T-helper 2 cell treated with Interferon-gamma antibody and Interleukin-4, amounts not matched to agents 5 μg/mL and 100 μg/mL, for 36 hours (primary cell): ENCODE measurements around the gene SLC23A2.
"Not testable (repeated sequence)": the region's sequence is repeated elsewhere in the genome, so short reads cannot be mapped to it uniquely, and the experiment has no call there.

ENCODE experiments used
- DNase-seq: peaks from one replicate; pipeline ENCODE4 v3.0.0; 2021; ENCODE audit warnings: low spot score
- H3K27ac Mint-ChIP-seq: one replicate; pipeline ENCODE4 v1.8.0; 2021; ENCODE audit warnings: mild to moderate bottlenecking, mixed read lengths
- H3K27me3 Mint-ChIP-seq: one replicate; pipeline ENCODE4 v1.8.0; 2021; ENCODE audit warnings: low read depth, mixed read lengths
- H3K36me3 Mint-ChIP-seq: one replicate; pipeline ENCODE4 v1.8.0; 2021; ENCODE audit warnings: low read depth, mixed read lengths
- H3K4me1 Mint-ChIP-seq: one replicate; pipeline ENCODE4 v1.8.0; 2021; ENCODE audit warnings: low read depth, mixed read lengths
- H3K4me3 Mint-ChIP-seq: one replicate; pipeline ENCODE4 v1.8.0; 2022; ENCODE audit warnings: mild to moderate bottlenecking, moderate library complexity, mixed read lengths
- H3K9me3 Mint-ChIP-seq: one replicate; pipeline ENCODE4 v1.8.0; 2021; ENCODE audit warnings: mixed read lengths

The SLC23A2 gene

DNA sequence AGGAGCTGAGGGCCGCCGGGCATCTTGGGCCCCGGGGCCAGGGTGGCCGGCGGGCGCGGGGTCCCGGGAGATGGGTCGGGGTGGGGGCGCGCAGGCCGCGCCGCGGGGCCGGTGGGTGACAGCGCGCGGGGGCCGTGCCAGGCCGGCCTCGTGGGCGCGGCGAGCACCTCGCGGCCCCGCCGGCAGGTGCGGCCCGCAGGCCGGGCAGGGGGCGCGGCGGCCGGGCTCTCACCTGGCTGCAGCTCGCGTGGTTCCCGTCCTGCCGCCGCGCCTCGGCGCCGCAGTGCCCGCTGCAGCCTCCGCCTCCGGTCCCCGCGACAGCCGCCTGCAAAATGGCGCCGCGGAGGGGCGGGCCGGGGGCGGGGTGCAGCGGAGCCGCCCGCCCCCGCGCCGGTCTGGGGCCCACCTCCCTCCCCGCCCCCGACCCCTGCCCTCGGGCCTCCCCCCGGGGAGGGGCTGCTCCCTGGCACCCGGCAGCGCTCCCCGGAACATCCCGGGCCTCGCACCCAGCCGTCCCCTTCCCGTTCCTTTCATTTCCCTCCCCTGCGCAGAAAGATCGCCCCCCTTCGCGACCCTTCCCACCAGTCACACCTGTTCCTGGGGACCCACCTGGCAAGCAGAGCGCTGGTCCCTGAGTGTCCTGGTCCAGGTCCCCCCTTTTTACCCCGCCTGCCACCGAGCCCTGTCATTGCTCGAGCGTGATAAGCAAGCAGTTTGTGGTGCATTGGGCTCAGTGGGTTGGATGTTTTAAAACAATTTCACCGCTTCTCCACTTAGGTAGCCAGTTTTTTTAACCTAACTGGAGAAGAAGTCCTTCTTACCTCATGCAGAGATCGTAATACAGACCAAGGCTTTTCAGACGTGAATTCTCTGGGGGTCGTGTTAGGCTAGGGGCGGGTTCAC is at the start of gene SLC23A2:
Gene SLC23A2 (minus strand): TSS at position 337 of the 903 bp plus-strand sequence. CDS start 68,948 bp downstream, outside the sequence.
- peak within 1 kb of the TSS; percentile 94 for H3K27ac Mint-ChIP-seq
- peak; percentile 51 for DNase-seq
- H3K27me3 Mint-ChIP-seq, result peaks cover 7% of the 10 kb centered on the region
- H3K4me1 Mint-ChIP-seq, result peaks cover 30% of the 10 kb centered on the region
- peaks cover 2% of the 10 kb centered on the region for H3K36me3 Mint-ChIP-seq
- H3K9me3 Mint-ChIP-seq, result no peaks in the 10 kb centered on the region
- peak within 1 kb of the TSS; percentile 89 for H3K4me3 Mint-ChIP-seq

GRCh38 chr20:5046656-5047339 is 45.5 kb upstream of the SLC23A2 start:
- Mint-ChIP-seq H3K4me3 (no peak overlapping the region), H3K9me3 (no peaks in the 10 kb centered on the region), H3K36me3 (no peaks in the 10 kb centered on the region), H3K4me1 (no peaks in the 10 kb centered on the region), H3K27me3 (peaks cover 19% of the 10 kb centered on the region), H3K27ac (no peak overlapping the region)
- no peak for DNase-seq

DNA sequence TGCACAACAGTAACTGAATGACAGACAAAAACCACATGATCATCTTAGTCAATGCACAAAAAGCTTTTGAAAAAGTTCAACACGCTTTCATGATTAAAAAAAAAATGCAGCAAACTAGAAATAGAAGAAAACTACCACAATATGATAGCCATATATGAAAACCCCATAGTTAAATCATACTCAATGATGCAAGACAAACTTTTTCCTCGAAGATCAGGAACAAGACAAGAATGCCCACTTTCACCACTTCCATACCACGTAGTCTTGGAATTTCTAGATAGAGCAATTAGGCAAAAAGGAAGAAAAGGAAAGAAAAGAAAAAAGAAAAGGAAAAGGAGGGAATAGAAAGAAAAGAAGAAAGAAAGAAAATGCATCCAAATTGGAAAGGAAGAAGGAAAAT is 44.6 kb upstream of the SLC23A2 start:
- DNase-seq, result no peak
- no peak overlapping the region for H3K4me3 Mint-ChIP-seq
- no peak overlapping the region for H3K27ac Mint-ChIP-seq
- H3K4me1 Mint-ChIP-seq, result no peaks in the 10 kb centered on the region
- H3K36me3 Mint-ChIP-seq, result no peaks in the 10 kb centered on the region
- H3K27me3 Mint-ChIP-seq, result peaks cover 19% of the 10 kb centered on the region
- H3K9me3 Mint-ChIP-seq, result no peaks in the 10 kb centered on the region

DNA sequence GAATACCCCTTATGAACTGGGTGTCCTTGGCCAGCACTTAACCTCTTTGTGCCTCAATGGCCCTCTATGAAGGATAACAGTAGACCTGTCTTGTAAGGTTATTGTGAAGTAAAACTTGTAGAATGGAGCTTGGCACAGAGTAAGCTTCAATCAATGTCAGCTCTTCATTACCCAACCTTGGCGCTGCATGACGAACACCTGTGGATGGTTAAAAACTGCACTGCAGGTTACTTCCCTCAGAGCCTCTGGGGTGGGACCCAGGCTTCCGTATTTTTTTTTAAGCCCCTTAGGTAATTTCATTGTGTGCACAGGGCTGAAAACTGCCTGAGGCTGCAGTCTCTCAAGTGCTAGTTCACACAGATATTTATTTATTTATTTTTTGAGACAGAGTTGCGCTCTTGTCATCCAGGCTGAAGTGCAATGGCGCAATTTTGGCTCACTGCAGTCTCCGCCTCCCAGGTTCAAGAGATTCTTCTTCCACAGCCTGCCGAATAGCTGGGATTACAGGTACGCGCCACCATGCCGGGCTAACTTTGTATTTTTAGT is 42.8 kb upstream of the SLC23A2 start:
- DNase-seq, result no peak
- no peak overlapping the region for H3K4me3 Mint-ChIP-seq
- H3K9me3 Mint-ChIP-seq, result no peaks in the 10 kb centered on the region
- H3K27me3 Mint-ChIP-seq, result peaks cover 24% of the 10 kb centered on the region
- H3K27ac Mint-ChIP-seq, result no peak overlapping the region
- H3K4me1 Mint-ChIP-seq, result peaks cover 3% of the 10 kb centered on the region
- no peaks in the 10 kb centered on the region for H3K36me3 Mint-ChIP-seq

DNA sequence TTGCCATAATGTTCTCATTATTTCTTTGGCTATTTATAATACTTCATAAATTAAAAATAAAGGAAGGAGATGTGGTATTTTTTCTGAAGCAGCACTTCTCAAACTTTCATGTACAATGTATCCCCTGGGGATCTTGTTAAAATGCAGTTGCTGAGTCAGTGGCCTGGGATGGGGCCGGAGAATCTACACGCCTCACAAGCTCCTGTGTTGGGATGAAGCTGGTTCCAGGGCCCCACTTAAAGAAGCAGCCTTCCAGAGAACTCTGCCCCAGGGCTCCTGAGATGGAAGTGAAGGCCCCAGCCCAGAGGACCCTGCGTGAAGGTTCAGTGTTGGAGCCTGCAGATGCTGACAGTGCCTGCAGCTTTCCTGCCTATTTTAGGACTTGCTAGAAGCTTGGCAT is 40.1 kb upstream of the SLC23A2 start:
- H3K9me3 Mint-ChIP-seq, result no peaks in the 10 kb centered on the region
- H3K27me3 Mint-ChIP-seq, result peaks cover 21% of the 10 kb centered on the region
- H3K27ac Mint-ChIP-seq, result no peak overlapping the region
- H3K4me1 Mint-ChIP-seq, result peaks cover 3% of the 10 kb centered on the region
- H3K4me3 Mint-ChIP-seq, result no peak overlapping the region
- H3K36me3 Mint-ChIP-seq, result no peaks in the 10 kb centered on the region
- DNase-seq, result no peak

GRCh38 chr20:5040345-5040744 is 39.0 kb upstream of the SLC23A2 start:
- Mint-ChIP-seq H3K9me3 (no peaks in the 10 kb centered on the region), H3K27ac (no peak overlapping the region), H3K27me3 (peaks cover 14% of the 10 kb centered on the region), H3K4me3 (no peak overlapping the region), H3K4me1 (peaks cover 3% of the 10 kb centered on the region), H3K36me3 (no peaks in the 10 kb centered on the region)
- no peak for DNase-seq

- H3K27ac Mint-ChIP-seq, result no peak overlapping the region
- no peak for DNase-seq
- H3K4me1 Mint-ChIP-seq, result peaks cover 3% of the 10 kb centered on the region
- H3K4me3 Mint-ChIP-seq, result no peak overlapping the region
- no peaks in the 10 kb centered on the region for H3K9me3 Mint-ChIP-seq
- H3K36me3 Mint-ChIP-seq, result no peaks in the 10 kb centered on the region
- peaks cover 14% of the 10 kb centered on the region for H3K27me3 Mint-ChIP-seq
These were observed 38.6 kb upstream of the SLC23A2 start for GRCh38 chr20:5039889-5040288.

- Mint-ChIP-seq H3K36me3 (no peaks in the 10 kb centered on the region), H3K4me1 (peaks cover 3% of the 10 kb centered on the region), H3K4me3 (no peak overlapping the region), H3K9me3 (no peaks in the 10 kb centered on the region), H3K27ac (no peak overlapping the region), H3K27me3 (peaks cover 11% of the 10 kb centered on the region)
- peak; percentile 7 for DNase-seq
These were observed 37.9 kb upstream of the SLC23A2 start for GRCh38 chr20:5039255-5039657.

DNA sequence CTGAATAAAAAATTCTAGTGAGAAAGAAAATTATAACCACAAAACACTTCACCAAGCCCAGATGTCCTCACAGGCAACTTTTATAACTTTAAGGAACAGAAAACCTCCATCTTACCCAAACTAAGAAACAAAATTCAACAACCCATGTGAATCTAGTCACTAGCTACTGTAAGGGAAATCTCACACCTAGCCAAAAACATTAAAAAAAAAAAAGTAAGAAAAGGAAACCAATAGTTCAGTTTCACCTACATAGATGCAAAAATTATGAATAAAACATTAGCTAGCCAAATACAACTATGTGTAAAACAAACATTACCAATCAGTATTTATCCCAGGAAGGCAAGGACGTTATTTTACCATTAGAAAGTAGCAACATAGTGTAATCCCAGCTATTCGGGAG is 35.5 kb upstream of the SLC23A2 start:
- Mint-ChIP-seq H3K9me3 (no peaks in the 10 kb centered on the region), H3K27ac (no peak overlapping the region), H3K4me1 (peaks cover 3% of the 10 kb centered on the region), H3K4me3 (no peak overlapping the region), H3K27me3 (peaks cover 8% of the 10 kb centered on the region), H3K36me3 (no peaks in the 10 kb centered on the region)
- DNase-seq, result no peak

GRCh38 chr20:5035518-5035917 is 34.2 kb upstream of the SLC23A2 start:
- not testable (repeated sequence) for H3K4me1 Mint-ChIP-seq, H3K9me3 Mint-ChIP-seq, H3K4me3 Mint-ChIP-seq, H3K27ac Mint-ChIP-seq, DNase-seq, H3K36me3 Mint-ChIP-seq
- H3K27me3 Mint-ChIP-seq, result peaks cover 12% of the 10 kb centered on the region

- no peaks in the 10 kb centered on the region for H3K36me3 Mint-ChIP-seq
- no peak for DNase-seq
- H3K4me1 Mint-ChIP-seq, result no peaks in the 10 kb centered on the region
- no peak overlapping the region for H3K27ac Mint-ChIP-seq
- no peaks in the 10 kb centered on the region for H3K9me3 Mint-ChIP-seq
- H3K4me3 Mint-ChIP-seq, result no peak overlapping the region
- peaks cover 7% of the 10 kb centered on the region for H3K27me3 Mint-ChIP-seq
These were observed 32.3 kb upstream of the SLC23A2 start for GRCh38 chr20:5033566-5033965.

DNA sequence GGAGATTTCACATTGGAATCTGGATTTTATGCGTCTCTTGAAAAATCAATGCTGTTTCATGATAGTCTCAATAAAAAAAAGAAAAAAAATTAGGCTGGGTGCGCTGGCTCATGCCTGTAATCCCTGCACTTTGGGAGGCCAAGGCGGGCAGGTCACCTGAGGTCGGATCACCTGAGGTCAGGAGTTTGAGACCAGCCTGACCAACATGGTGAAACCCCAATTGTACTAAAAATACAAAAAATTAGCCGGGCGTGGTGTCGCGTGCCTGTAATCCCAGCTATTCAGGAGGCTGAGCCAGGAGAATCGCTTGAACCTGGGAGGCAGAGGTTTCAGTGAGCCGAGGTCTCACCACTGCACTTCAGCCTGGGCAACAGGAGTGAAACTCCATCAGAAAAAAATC is 30.4 kb upstream of the SLC23A2 start:
- H3K27ac Mint-ChIP-seq, H3K4me1 Mint-ChIP-seq, DNase-seq, H3K4me3 Mint-ChIP-seq, H3K27me3 Mint-ChIP-seq, H3K9me3 Mint-ChIP-seq, H3K36me3 Mint-ChIP-seq: not testable (repeated sequence)

DNA sequence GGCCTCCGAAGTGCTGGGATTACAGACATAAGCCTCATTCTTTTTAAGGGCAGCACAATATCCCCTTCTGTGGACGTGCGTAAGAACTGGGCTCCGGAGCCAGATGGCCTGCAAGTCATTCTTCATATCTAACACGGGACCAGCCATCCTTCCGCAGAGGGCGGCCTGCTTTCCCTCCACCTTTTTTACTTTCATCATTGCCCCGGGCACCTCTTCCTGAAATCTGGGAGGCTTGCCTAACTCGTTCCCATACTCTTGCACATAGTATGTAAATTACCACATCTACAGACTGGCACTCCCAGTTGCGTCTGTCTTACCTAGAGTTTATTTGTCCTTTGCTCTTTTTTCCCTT is 29.9 kb upstream of the SLC23A2 start:
- H3K9me3 Mint-ChIP-seq, result no peaks in the 10 kb centered on the region
- H3K4me3 Mint-ChIP-seq, result no peak overlapping the region
- no peaks in the 10 kb centered on the region for H3K4me1 Mint-ChIP-seq
- H3K36me3 Mint-ChIP-seq, result no peaks in the 10 kb centered on the region
- H3K27ac Mint-ChIP-seq, result no peak overlapping the region
- DNase-seq, result no peak
- H3K27me3 Mint-ChIP-seq, result peaks cover 4% of the 10 kb centered on the region
